ENCODE results near the gene SLC39A6.
"Not testable (repeated sequence)": the region's sequence is repeated elsewhere in the genome, so short reads cannot be mapped to it uniquely, and the experiment has no call there.

Gene SLC39A6

GRCh38 chr18:36120297-36120696, 8.8 kb downstream of the SLC39A6 start:
- peaks cover 27 to 37% of the 10 kb centered on the region in 2 donors for H3K36me3 ChIP-seq (ENCODE audit: control insufficient read depth in 1 of 2, insufficient read depth in 2 of 2, low read length in 2 of 2)
- no peaks in the 10 kb centered on the region for H3K27me3 ChIP-seq (ENCODE audit: low read depth, low read length)
- H3K9me3 ChIP-seq (ENCODE audit: control insufficient read depth in 1 of 2, low read length in 2 of 2) = no peaks in the 10 kb centered on the region
- H3K27ac ChIP-seq (ENCODE audit: low read length) = no peak overlapping the region
- no peaks in the 10 kb centered on the region for H3K4me1 ChIP-seq (ENCODE audit: control insufficient read depth in 1 of 2, insufficient read depth in 2 of 2, low read length in 2 of 2)
- no peak overlapping the region for H3K4me3 ChIP-seq (ENCODE audit: low read depth in 1 of 2, low read length in 2 of 2)

- not testable (repeated sequence) for H3K27ac ChIP-seq (ENCODE audit: low read length); H3K9me3 ChIP-seq (ENCODE audit: control insufficient read depth in 1 of 2, low read length in 2 of 2); H3K4me1 ChIP-seq (ENCODE audit: control insufficient read depth in 1 of 2, insufficient read depth in 2 of 2, low read length in 2 of 2); H3K27me3 ChIP-seq (ENCODE audit: low read depth, low read length); H3K4me3 ChIP-seq (ENCODE audit: low read depth in 1 of 2, low read length in 2 of 2)
- peaks cover 39 to 40% of the 10 kb centered on the region in 2 donors for H3K36me3 ChIP-seq (ENCODE audit: control insufficient read depth in 1 of 2, insufficient read depth in 2 of 2, low read length in 2 of 2)
Measured at GRCh38 chr18:36116771-36117170, 12.4 kb downstream of the SLC39A6 start.

- H3K27me3 ChIP-seq (ENCODE audit: low read depth, low read length) = no peaks in the 10 kb centered on the region
- no peak overlapping the region for H3K4me3 ChIP-seq (ENCODE audit: low read depth in 1 of 2, low read length in 2 of 2)
- H3K9me3 ChIP-seq (ENCODE audit: control insufficient read depth in 1 of 2, low read length in 2 of 2) = no peaks in the 10 kb centered on the region
- H3K4me1 ChIP-seq (ENCODE audit: control insufficient read depth in 1 of 2, insufficient read depth in 2 of 2, low read length in 2 of 2) = no peaks in the 10 kb centered on the region
- peaks cover 33 to 38% of the 10 kb centered on the region in 2 donors for H3K36me3 ChIP-seq (ENCODE audit: control insufficient read depth in 1 of 2, insufficient read depth in 2 of 2, low read length in 2 of 2)
- no peak overlapping the region for H3K27ac ChIP-seq (ENCODE audit: low read length)
Measured at GRCh38 chr18:36114738-36115137, 14.4 kb downstream of the SLC39A6 start.

- Histone ChIP-seq H3K27ac (ENCODE audit: low read length) (no peak overlapping the region), H3K9me3 (ENCODE audit: control insufficient read depth in 1 of 2, low read length in 2 of 2) (no peaks in the 10 kb centered on the region), H3K36me3 (ENCODE audit: control insufficient read depth in 1 of 2, insufficient read depth in 2 of 2, low read length in 2 of 2) (peaks cover 36 to 43% of the 10 kb centered on the region in 2 donors), H3K4me3 (ENCODE audit: low read depth in 1 of 2, low read length in 2 of 2) (no peak overlapping the region), H3K27me3 (ENCODE audit: low read depth, low read length) (no peaks in the 10 kb centered on the region), H3K4me1 (ENCODE audit: control insufficient read depth in 1 of 2, insufficient read depth in 2 of 2, low read length in 2 of 2) (no peaks in the 10 kb centered on the region)
Measured at GRCh38 chr18:36114251-36114650, 14.9 kb downstream of the SLC39A6 start.

- Histone ChIP-seq H3K27me3 (ENCODE audit: low read depth, low read length) (no peaks in the 10 kb centered on the region), H3K4me3 (ENCODE audit: low read depth in 1 of 2, low read length in 2 of 2) (no peak overlapping the region), H3K36me3 (ENCODE audit: control insufficient read depth in 1 of 2, insufficient read depth in 2 of 2, low read length in 2 of 2) (peaks cover 36 to 49% of the 10 kb centered on the region in 2 donors), H3K4me1 (ENCODE audit: control insufficient read depth in 1 of 2, insufficient read depth in 2 of 2, low read length in 2 of 2) (no peaks in the 10 kb centered on the region), H3K27ac (ENCODE audit: low read length) (no peak overlapping the region), H3K9me3 (ENCODE audit: control insufficient read depth in 1 of 2, low read length in 2 of 2) (no peaks in the 10 kb centered on the region)
Measured at GRCh38 chr18:36112302-36112701, 16.8 kb downstream of the SLC39A6 start.

GRCh38 chr18:36109737-36110136, 19.4 kb downstream of the SLC39A6 start:
- no peak overlapping the region for H3K27ac ChIP-seq (ENCODE audit: low read length)
- no peaks in the 10 kb centered on the region for H3K9me3 ChIP-seq (ENCODE audit: control insufficient read depth in 1 of 2, low read length in 2 of 2)
- peaks cover 32 to 39% of the 10 kb centered on the region in 2 donors for H3K36me3 ChIP-seq (ENCODE audit: control insufficient read depth in 1 of 2, insufficient read depth in 2 of 2, low read length in 2 of 2)
- H3K4me3 ChIP-seq (ENCODE audit: low read depth in 1 of 2, low read length in 2 of 2) = no peak overlapping the region
- H3K4me1 ChIP-seq (ENCODE audit: control insufficient read depth in 1 of 2, insufficient read depth in 2 of 2, low read length in 2 of 2) = no peaks in the 10 kb centered on the region
- H3K27me3 ChIP-seq (ENCODE audit: low read depth, low read length) = no peaks in the 10 kb centered on the region

GRCh38 chr18:36108601-36109000, 20.5 kb downstream of the SLC39A6 start:
- H3K4me3 ChIP-seq (ENCODE audit: low read depth in 1 of 2, low read length in 2 of 2) = no peak overlapping the region
- no peaks in the 10 kb centered on the region for H3K4me1 ChIP-seq (ENCODE audit: control insufficient read depth in 1 of 2, insufficient read depth in 2 of 2, low read length in 2 of 2)
- H3K27ac ChIP-seq (ENCODE audit: low read length) = no peak overlapping the region
- no peaks in the 10 kb centered on the region for H3K27me3 ChIP-seq (ENCODE audit: low read depth, low read length)
- H3K36me3 ChIP-seq (ENCODE audit: control insufficient read depth in 1 of 2, insufficient read depth in 2 of 2, low read length in 2 of 2) = peaks cover 25 to 31% of the 10 kb centered on the region in 2 donors
- no peaks in the 10 kb centered on the region for H3K9me3 ChIP-seq (ENCODE audit: control insufficient read depth in 1 of 2, low read length in 2 of 2)

- no peak overlapping the region for H3K27ac ChIP-seq (ENCODE audit: low read length)
- H3K4me1 ChIP-seq (ENCODE audit: control insufficient read depth in 1 of 2, insufficient read depth in 2 of 2, low read length in 2 of 2) = no peaks in the 10 kb centered on the region
- no peaks in the 10 kb centered on the region for H3K27me3 ChIP-seq (ENCODE audit: low read depth, low read length)
- H3K36me3 ChIP-seq (ENCODE audit: control insufficient read depth in 1 of 2, insufficient read depth in 2 of 2, low read length in 2 of 2) = peaks cover 22 to 28% of the 10 kb centered on the region in 2 donors
- H3K4me3 ChIP-seq (ENCODE audit: low read depth in 1 of 2, low read length in 2 of 2) = no peak overlapping the region
- H3K9me3 ChIP-seq (ENCODE audit: control insufficient read depth in 1 of 2, low read length in 2 of 2) = no peaks in the 10 kb centered on the region
Measured at GRCh38 chr18:36108196-36108595, 20.9 kb downstream of the SLC39A6 start.

GRCh38 chr18:36107477-36107876, 21.7 kb downstream of the SLC39A6 start:
- Histone ChIP-seq H3K27ac (ENCODE audit: low read length) (no peak overlapping the region), H3K9me3 (ENCODE audit: control insufficient read depth in 1 of 2, low read length in 2 of 2) (peaks cover 0 to under 1% of the 10 kb centered on the region in 2 donors), H3K4me1 (ENCODE audit: control insufficient read depth in 1 of 2, insufficient read depth in 2 of 2, low read length in 2 of 2) (no peaks in the 10 kb centered on the region), H3K27me3 (ENCODE audit: low read depth, low read length) (no peaks in the 10 kb centered on the region), H3K4me3 (ENCODE audit: low read depth in 1 of 2, low read length in 2 of 2) (no peak overlapping the region), H3K36me3 (ENCODE audit: control insufficient read depth in 1 of 2, insufficient read depth in 2 of 2, low read length in 2 of 2) (peaks cover 17 to 23% of the 10 kb centered on the region in 2 donors)

GRCh38 chr18:36104749-36105148, 24.4 kb downstream of the SLC39A6 start:
- Histone ChIP-seq H3K4me1 (ENCODE audit: control insufficient read depth in 1 of 2, insufficient read depth in 2 of 2, low read length in 2 of 2) (no peaks in the 10 kb centered on the region), H3K36me3 (ENCODE audit: control insufficient read depth in 1 of 2, insufficient read depth in 2 of 2, low read length in 2 of 2) (peaks cover 4 to 11% of the 10 kb centered on the region in 2 donors), H3K9me3 (ENCODE audit: control insufficient read depth in 1 of 2, low read length in 2 of 2) (peaks cover 0 to 4% of the 10 kb centered on the region in 2 donors), H3K4me3 (ENCODE audit: low read depth in 1 of 2, low read length in 2 of 2) (no peak overlapping the region), H3K27ac (ENCODE audit: low read length) (no peak overlapping the region), H3K27me3 (ENCODE audit: low read depth, low read length) (no peaks in the 10 kb centered on the region)

- Histone ChIP-seq H3K36me3 (ENCODE audit: control insufficient read depth in 1 of 2, insufficient read depth in 2 of 2, low read length in 2 of 2) (no peaks in the 10 kb centered on the region), H3K4me1 (ENCODE audit: control insufficient read depth in 1 of 2, insufficient read depth in 2 of 2, low read length in 2 of 2) (no peaks in the 10 kb centered on the region), H3K27me3 (ENCODE audit: low read depth, low read length) (no peaks in the 10 kb centered on the region), H3K9me3 (ENCODE audit: control insufficient read depth in 1 of 2, low read length in 2 of 2) (peaks cover 0 to 4% of the 10 kb centered on the region in 2 donors), H3K4me3 (ENCODE audit: low read depth in 1 of 2, low read length in 2 of 2) (no peak overlapping the region), H3K27ac (ENCODE audit: low read length) (no peak overlapping the region)
Measured at GRCh38 chr18:36101943-36102342, 27.2 kb downstream of the SLC39A6 start.

GRCh38 chr18:36099311-36099710, 29.8 kb downstream of the SLC39A6 start:
- H3K4me3 ChIP-seq (ENCODE audit: low read depth in 1 of 2, low read length in 2 of 2) = no peak overlapping the region
- no peaks in the 10 kb centered on the region for H3K27me3 ChIP-seq (ENCODE audit: low read depth, low read length)
- H3K9me3 ChIP-seq (ENCODE audit: control insufficient read depth in 1 of 2, low read length in 2 of 2) = peaks cover 0 to 4% of the 10 kb centered on the region in 2 donors
- H3K27ac ChIP-seq (ENCODE audit: low read length) = no peak overlapping the region
- no peaks in the 10 kb centered on the region for H3K4me1 ChIP-seq (ENCODE audit: control insufficient read depth in 1 of 2, insufficient read depth in 2 of 2, low read length in 2 of 2)
- no peaks in the 10 kb centered on the region for H3K36me3 ChIP-seq (ENCODE audit: control insufficient read depth in 1 of 2, insufficient read depth in 2 of 2, low read length in 2 of 2)
